GM19372 (cell line): ENCODE measurements around the gene TMEM82.

ENCODE experiments used
- ATAC-seq: cut with Tn5 transposase; IDR thresholded peaks from one replicate; pipeline ENCODE4 v1.9.1; 2021; ENCODE audit warnings: mild to moderate bottlenecking, low read depth, moderate library complexity; ENCODE audit not compliant: unreplicated experiment

The TMEM82 gene

DNA sequence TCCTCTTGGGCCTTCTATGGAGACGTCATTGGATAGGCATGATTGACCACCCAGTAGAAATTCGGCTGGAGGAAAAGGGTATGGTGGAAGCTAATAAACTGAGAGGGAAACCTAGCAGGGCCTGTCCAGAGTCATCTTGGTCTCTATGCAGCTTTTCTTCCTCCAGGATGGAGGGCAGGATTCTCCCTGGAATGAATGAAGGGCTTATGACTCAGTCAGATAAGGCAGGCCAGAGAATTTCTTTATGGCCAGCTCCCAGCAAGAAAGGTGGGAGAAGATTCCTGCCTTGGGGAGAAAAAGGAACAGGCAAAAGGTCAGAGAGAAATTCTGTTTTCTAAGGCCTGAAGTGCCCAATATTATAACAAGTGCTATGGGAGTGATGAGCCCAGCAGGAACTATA lies 33.4 kb downstream of the TMEM82 start:
- ATAC-seq = no peak

DNA sequence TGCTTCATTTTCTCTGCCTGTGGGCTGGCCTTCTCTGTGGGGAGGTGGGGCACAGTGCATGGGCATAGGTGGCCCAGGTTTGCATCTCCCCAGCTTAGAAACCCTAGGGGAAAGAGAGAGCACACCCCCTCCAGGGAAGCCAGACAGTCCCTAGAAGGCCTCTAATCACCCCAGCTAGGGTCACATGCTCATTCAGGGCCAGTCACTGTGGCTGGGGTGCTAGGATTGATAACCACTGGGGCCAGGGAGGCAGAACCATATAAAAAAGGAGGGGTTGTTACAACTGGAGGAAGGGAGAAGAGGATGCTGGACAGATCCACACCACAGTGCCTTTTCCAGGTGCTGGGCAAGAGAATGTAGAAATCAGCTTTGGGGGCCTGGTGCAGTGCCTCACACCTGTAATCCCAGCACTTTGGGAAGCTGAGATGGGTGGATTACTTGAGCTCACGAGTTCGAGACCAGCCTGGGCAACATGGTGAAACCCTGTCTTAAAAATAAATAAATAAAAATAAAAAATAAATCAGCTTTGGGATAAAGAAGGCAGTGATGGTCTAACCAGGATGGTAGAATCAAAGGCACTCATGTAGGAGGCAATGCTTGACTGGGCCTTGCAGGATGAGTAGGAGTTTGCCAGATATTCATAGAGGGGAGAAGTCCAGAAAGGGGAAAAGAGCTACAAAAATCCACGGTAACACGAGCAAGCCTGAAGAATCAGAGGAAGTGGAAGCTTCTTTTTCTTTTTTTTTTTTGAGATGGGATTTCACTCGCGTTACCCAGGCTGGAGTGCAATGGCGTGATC lies 35.8 kb downstream of the TMEM82 start:
- ATAC-seq = no peak

DNA sequence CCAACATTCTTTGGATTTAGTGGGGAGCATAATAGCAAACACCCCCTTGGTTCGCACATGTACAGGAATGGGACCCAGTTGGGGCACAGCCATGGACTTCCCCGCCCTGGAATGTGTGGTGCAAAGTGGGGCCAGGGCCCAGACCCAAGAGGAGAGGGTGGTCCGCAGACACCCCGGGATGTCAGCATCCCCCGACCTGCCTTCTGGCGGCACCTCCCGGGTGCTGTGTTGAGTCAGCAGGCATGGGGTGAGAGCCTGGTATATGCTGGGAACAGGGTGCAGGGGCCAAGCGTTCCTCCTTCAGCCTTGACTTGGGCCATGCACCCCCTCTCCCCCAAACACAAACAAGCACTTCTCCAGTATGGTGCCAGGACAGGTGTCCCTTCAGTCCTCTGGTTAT lies 43.4 kb downstream of the TMEM82 start:
- no peak for ATAC-seq

DNA sequence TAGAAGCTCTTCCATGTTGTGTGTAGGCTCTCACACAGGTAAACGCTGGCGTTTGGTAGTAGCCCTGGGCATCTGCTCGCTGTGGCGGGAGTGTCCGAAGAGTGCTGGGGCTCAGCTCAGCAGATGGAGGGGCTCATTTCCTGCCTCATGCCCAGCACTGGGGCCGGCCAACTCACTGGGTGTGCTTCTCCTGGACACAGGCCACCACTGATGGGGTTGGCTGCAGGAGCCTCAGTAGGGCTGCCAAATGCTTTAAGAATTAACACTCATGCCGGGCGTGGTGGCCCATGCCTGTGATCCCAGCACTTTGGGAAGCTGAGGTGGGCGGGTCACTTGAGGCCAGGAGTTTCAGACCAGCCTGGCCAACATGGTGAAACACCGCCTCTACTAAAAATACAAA lies 44.3 kb downstream of the TMEM82 start:
- no peak for ATAC-seq

DNA sequence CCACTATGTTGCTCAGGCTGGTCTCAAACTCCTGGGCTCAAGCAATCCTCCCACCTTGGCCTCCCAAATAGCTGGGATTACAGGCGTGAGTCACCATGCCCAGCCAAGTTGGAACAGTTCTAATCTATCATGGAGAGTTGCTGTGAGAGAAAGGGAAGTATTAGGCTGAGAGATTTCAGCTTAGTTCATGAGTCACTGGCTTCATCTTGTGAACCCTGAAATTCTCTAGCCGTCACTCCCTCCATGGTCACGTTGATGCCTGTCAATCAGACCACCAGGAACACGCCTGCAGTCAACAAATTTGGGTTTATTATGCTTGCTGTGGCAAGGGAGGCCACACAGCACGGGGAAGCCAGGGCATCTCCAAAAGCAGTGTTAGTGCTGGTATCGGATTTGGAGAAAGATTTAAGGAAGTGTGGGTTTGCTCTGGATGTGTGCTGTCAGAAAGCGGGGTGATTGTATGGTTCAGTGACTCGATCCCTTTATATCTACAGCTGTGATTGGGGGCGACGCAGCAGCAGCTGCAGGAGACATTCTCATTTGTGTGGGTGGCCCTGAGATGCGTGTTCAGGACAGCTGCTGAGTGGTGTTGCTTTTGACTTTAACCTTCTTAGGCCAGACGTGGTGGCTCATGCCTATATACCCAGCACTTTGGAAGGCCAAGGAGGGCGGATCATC lies 46.5 kb downstream of the TMEM82 start:
- no peak for ATAC-seq

DNA sequence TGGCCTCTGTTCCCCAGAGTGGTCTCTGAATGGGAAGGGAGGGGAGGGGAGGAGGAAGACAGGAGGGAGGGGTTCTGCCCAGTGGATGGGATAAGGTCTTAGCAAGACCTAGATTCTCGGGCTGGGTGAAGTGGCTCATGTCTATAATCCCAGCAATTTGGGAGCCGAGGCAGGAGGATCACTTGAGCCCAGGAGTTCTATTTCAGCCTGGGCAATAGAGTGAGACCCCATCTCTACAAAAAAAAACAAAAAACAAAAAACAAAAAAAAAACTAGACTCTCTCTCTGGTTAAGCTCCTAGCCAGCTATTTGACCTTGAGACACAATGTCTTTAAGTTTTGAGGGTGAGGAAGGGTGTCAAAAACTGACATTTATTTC lies 53.8 kb downstream of the TMEM82 start:
- no peak for ATAC-seq
